ENCODE results near the gene KRT4. TPM values are rescaled to one million over a fixed set of nuclear protein-coding genes. Genes with fewer than 3 reads are reported as not detected.

KRT4 gene
- total RNA-seq, 1 experiment from 2014 or later, result not detected

GRCh38 chr12:52817003-52817698 is 3.2 kb upstream of the KRT4 start:
- H2AFZ ChIP-seq (ENCODE audit: low read depth, low read length, poor library complexity, severe bottlenecking), result no peak overlapping the region
- no peak for ATAC-seq
- ChIA-PET POLR2A (no interaction called here), RAD21 (ENCODE audit: low non-redundant PET in 1 of 2, low total read pairs in 2 of 2, uncharacterized antibody in 2 of 2, unreplicated experiment in 2 of 2) (no interaction called here), CTCF (no interaction called here)
- no peak overlapping the region for H3K27ac ChIP-seq (ENCODE audit: low read depth, low read length)
- no TSS peak for BruUV-seq (replicated peaks)
- no peaks in the 10 kb centered on the region for H4K20me1 ChIP-seq (ENCODE audit: insufficient read depth)
- H3K9me3 ChIP-seq (ENCODE audit: control insufficient read depth in 1 of 2, insufficient read depth in 1 of 2, low read depth in 1 of 2, low read length in 2 of 2), result no peaks in the 10 kb centered on the region
- H3K9ac ChIP-seq (ENCODE audit: low read length), result no peak overlapping the region
- H3K4me1 ChIP-seq (ENCODE audit: control insufficient read depth in 1 of 2, insufficient read depth in 2 of 2, low read length in 2 of 2), result peaks cover 0 to 4% of the 10 kb centered on the region in 2 experiments; a peak in 2 of 4 replicates
- H3K27me3 ChIP-seq (ENCODE audit: insufficient read depth, low read length), result 0 out of 2 replicates have a peak, but pooled peaks cover 2% of the 10 kb centered on the region
- intact Hi-C loops (cut with micrococcal nuclease), result no loop called here
- H3K79me2 ChIP-seq (ENCODE audit: insufficient read depth, low read length), result no peaks in the 10 kb centered on the region
- H3K4me2 ChIP-seq (ENCODE audit: low read length), result no peak overlapping the region
- no peak for DNase-seq (ENCODE audit: low read depth, low spot score)
- H3K36me3 ChIP-seq (ENCODE audit: control insufficient read depth in 1 of 2, insufficient read depth in 2 of 2, low read length in 2 of 2), result no peaks in the 10 kb centered on the region
- TF ChIP-seq TCF7L2 (IDR thresholded peaks at IDR 0.05; ENCODE audit: borderline replicate concordance, extremely low read depth, insufficient read depth, insufficient read length) (no peak), JUND (IDR thresholded peaks at IDR 0.05) (no peak), FOSL1 (IDR thresholded peaks at IDR 0.05; ENCODE audit: low read depth) (no peak), RAD21 (IDR thresholded peaks at IDR 0.05; ENCODE audit: low read depth) (no peak), POLR2A (IDR thresholded peaks at IDR 0.05; ENCODE audit: borderline replicate concordance, extremely low read depth, insufficient read depth, insufficient read length) (no peak)
- H3K4me3 ChIP-seq (replicated peaks in 1 of 2; ENCODE audit: low read depth in 1 of 2, low read length in 2 of 2), result no peak overlapping the region
- no peaks in the 10 kb centered on the region for H3K9me2 ChIP-seq (ENCODE audit: insufficient read depth)

- H3K9me3 ChIP-seq (ENCODE audit: control insufficient read depth in 1 of 2, insufficient read depth in 1 of 2, low read depth in 1 of 2, low read length in 2 of 2), result no peaks in the 10 kb centered on the region
- intact Hi-C loops (cut with micrococcal nuclease), result no loop called here
- H4K20me1 ChIP-seq (ENCODE audit: insufficient read depth), result no peaks in the 10 kb centered on the region
- H3K9ac ChIP-seq (ENCODE audit: low read length), result no peak overlapping the region
- no peaks in the 10 kb centered on the region for H3K4me1 ChIP-seq (ENCODE audit: control insufficient read depth in 1 of 2, insufficient read depth in 2 of 2, low read length in 2 of 2)
- no peak overlapping the region for H3K27ac ChIP-seq (ENCODE audit: low read depth, low read length)
- no peak for ATAC-seq
- BruUV-seq (replicated peaks), result no TSS peak
- POLR2A ChIA-PET, result no interaction called here
- H3K4me3 ChIP-seq (replicated peaks in 1 of 2; ENCODE audit: low read depth in 1 of 2, low read length in 2 of 2), result no peak overlapping the region
- H3K36me3 ChIP-seq (ENCODE audit: control insufficient read depth in 1 of 2, insufficient read depth in 2 of 2, low read length in 2 of 2), result no peaks in the 10 kb centered on the region
- 0 out of 2 replicates have a peak, but pooled peaks cover 2% of the 10 kb centered on the region for H3K27me3 ChIP-seq (ENCODE audit: insufficient read depth, low read length)
- no peak for DNase-seq (ENCODE audit: low read depth, low spot score)
- RAD21 ChIA-PET (ENCODE audit: low non-redundant PET in 1 of 2, low total read pairs in 2 of 2, uncharacterized antibody in 2 of 2, unreplicated experiment in 2 of 2), result no interaction called here
- H3K9me2 ChIP-seq (ENCODE audit: insufficient read depth), result no peaks in the 10 kb centered on the region
- H3K4me2 ChIP-seq (ENCODE audit: low read length), result no peak overlapping the region
- CTCF ChIA-PET, result no interaction called here
- no peak overlapping the region for H2AFZ ChIP-seq (ENCODE audit: low read depth, low read length, poor library complexity, severe bottlenecking)
- no peaks in the 10 kb centered on the region for H3K79me2 ChIP-seq (ENCODE audit: insufficient read depth, low read length)
- TF ChIP-seq EGR1 (IDR thresholded peaks at IDR 0.05; ENCODE audit: low read depth) (no peak), POLR2AphosphoS5 (IDR thresholded peaks at IDR 0.05; ENCODE audit: low read depth, low read length) (no peak), ZFX (IDR thresholded peaks at IDR 0.05) (no peak), EZH2 (IDR thresholded peaks at IDR 0.05) (no peak), CBX3 (IDR thresholded peaks at IDR 0.05; ENCODE audit: low read depth) (no peak), EZH2phosphoT487 (IDR thresholded peaks at IDR 0.05; ENCODE audit: borderline replicate concordance) (no peak), POLR2A (IDR thresholded peaks at IDR 0.05; ENCODE audit: borderline replicate concordance, extremely low read depth, insufficient read depth, insufficient read length) (no peak), REST (IDR thresholded peaks at IDR 0.05; ENCODE audit: low read depth) (no peak), ZNF274 (IDR thresholded peaks at IDR 0.05; ENCODE audit: low read depth, low read length) (no peak), SP1 (IDR thresholded peaks at IDR 0.05; ENCODE audit: low read depth) (no peak), MAX (IDR thresholded peaks at IDR 0.05) (no peak), ELF1 (IDR thresholded peaks at IDR 0.05; ENCODE audit: borderline replicate concordance, low read depth) (no peak)
Observed at GRCh38 chr12:52815676-52816588, 2.0 kb upstream of the KRT4 start.
